Mucosa of rectum (tissue), 2 donors: ENCODE measurements around the gene FOXN3.
A peak's percentile ranks its signal among the peaks of the same experiment; 100 is the strongest.
"Not testable (repeated sequence)": the region's sequence is repeated elsewhere in the genome, so short reads cannot be mapped to it uniquely, and the experiment has no call there.

Experiments
- H3K27ac ChIP-seq, 2 donors: one replicate each; pipeline ENCODE4 v1.7.0; 2013; ENCODE audit warnings: inconsistent platforms in 2 of 2, low read depth in 2 of 2, low read length in 2 of 2
- H3K27me3 ChIP-seq, 2 donors: one replicate each; pipeline ENCODE4 v1.7.0; 2013; ENCODE audit warnings: low read length in 2 of 2; ENCODE audit not compliant: control insufficient read depth in 2 of 2, insufficient read depth in 2 of 2
- H3K36me3 ChIP-seq, 2 donors: one replicate each; pipeline ENCODE4 v1.7.0; 2013; ENCODE audit warnings: low read length in 2 of 2; ENCODE audit not compliant: control insufficient read depth in 2 of 2, insufficient read depth in 2 of 2
- H3K4me1 ChIP-seq, 2 donors: one replicate each; pipeline ENCODE4 v1.7.0; 2013; ENCODE audit warnings: low read length in 2 of 2, mild to moderate bottlenecking in 1 of 2; ENCODE audit not compliant: control insufficient read depth in 2 of 2, insufficient read depth in 2 of 2
- H3K4me3 ChIP-seq, 2 donors: one replicate each; pipeline ENCODE4 v1.7.0; 2013; ENCODE audit warnings: low read length in 2 of 2
- H3K9ac ChIP-seq, 2 donors: one replicate each; pipeline ENCODE4 v1.7.0; 2013; ENCODE audit warnings: low read length in 2 of 2, low read depth in 1 of 2, mild to moderate bottlenecking in 1 of 2
- H3K9me3 ChIP-seq, 2 donors: one replicate each; pipeline ENCODE4 v1.7.0; 2013; ENCODE audit warnings: low read length in 2 of 2; ENCODE audit not compliant: control insufficient read depth in 2 of 2
- donor health status: healthy.
- donor health status: Normal muscosa, but diverticular disease.

FOXN3 gene

GRCh38 chr14:89164168-89165073, 252.6 kb downstream of the FOXN3 start:
- Histone ChIP-seq H3K27ac (peak overlapping the region; percentile 45 to 52), H3K4me1 (peaks cover 0 to 4% of the 10 kb centered on the region in 2 donors), H3K9me3 (no peaks in the 10 kb centered on the region), H3K9ac (peak overlapping the region in 1 of 2 donors; percentile 3), H3K36me3 (peaks cover 19 to 21% of the 10 kb centered on the region in 2 donors), H3K4me3 (peak overlapping the region in 1 of 2 donors; percentile 56), H3K27me3 (no peaks in the 10 kb centered on the region)

DNA sequence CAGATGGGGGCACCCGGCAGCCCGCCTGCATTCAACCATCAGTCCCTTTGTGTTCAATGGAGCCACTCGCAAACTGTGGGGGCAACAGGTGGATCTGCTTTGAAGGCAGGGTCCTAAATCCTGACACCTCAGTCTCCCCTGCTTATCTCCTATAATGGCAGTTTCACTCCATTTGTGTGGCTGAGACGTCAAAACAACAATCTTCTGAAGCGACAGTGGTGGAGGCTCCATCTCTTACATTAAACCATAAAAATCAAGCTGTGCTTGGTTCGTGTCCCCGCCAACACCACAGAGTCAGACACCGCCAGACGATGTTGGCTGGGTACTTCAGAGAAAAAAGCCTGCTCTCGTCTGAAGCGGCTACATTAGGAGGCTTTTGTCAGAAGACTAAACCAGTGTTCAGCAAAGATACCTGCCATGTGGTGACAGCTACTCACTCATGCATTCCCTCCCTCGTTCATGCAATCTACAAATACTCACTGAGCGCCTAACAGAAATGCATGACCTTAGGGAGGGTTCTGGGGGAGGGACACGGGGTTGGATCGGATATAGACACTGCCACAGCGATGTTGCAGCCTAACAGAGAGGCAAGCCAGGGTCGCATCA, 253.9 kb downstream of the FOXN3 start:
- Histone ChIP-seq H3K4me3 (no peak overlapping the region), H3K27me3 (no peaks in the 10 kb centered on the region), H3K9me3 (no peaks in the 10 kb centered on the region), H3K9ac (no peak overlapping the region), H3K27ac (no peak overlapping the region), H3K4me1 (peaks cover 0 to 4% of the 10 kb centered on the region in 2 donors), H3K36me3 (peaks cover 19 to 21% of the 10 kb centered on the region in 2 donors)

DNA sequence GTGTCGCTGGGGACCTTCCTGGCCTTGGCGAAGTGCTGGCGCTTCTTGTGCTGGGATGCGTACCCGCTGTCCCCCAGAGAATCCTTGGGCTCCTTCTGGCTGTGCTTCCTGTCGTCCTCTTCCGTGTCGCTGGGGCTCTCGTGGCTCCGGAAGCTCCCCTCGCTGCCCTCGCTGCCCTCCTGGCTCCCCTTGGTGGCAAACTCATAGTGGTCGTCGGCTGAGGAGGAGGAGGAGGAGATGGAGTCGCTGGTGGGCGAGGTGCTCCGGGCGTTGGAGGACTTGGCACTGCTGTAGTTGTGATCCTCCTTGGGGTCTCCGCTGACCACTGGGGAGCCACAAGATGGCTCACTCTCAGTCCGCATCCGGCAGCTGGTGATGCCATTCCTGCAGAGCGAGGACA, 254.4 kb downstream of the FOXN3 start:
- Histone ChIP-seq H3K27ac (no peak overlapping the region), H3K9ac (no peak overlapping the region), H3K9me3 (no peaks in the 10 kb centered on the region), H3K36me3 (peaks cover 19 to 21% of the 10 kb centered on the region in 2 donors), H3K4me1 (peaks cover 0 to 4% of the 10 kb centered on the region in 2 donors), H3K27me3 (no peaks in the 10 kb centered on the region), H3K4me3 (no peak overlapping the region)

DNA sequence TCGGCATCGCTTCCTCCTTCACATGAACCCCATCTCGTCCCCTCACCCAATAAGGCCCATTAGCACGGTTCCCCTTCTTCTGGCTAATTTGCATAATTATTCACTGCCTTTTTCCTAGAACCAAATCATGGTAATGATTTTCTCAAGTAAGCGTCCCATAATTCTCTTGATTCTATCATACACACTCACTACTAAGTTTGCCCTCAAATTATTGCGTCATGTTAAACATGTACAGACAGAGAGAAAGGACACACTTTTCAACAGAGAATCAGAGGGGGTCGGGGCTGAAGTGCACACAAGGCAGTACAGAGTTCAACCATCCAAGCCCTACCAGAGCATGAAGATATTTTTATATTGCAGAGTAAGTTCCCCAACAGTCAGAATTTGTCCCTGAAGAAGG, 256.6 kb downstream of the FOXN3 start:
- Histone ChIP-seq H3K27me3 (no peaks in the 10 kb centered on the region), H3K9ac (no peak overlapping the region), H3K4me3 (no peak overlapping the region), H3K36me3 (peaks cover 17 to 23% of the 10 kb centered on the region in 2 donors), H3K9me3 (no peaks in the 10 kb centered on the region), H3K27ac (no peak overlapping the region), H3K4me1 (peaks cover 0 to 4% of the 10 kb centered on the region in 2 donors)

DNA sequence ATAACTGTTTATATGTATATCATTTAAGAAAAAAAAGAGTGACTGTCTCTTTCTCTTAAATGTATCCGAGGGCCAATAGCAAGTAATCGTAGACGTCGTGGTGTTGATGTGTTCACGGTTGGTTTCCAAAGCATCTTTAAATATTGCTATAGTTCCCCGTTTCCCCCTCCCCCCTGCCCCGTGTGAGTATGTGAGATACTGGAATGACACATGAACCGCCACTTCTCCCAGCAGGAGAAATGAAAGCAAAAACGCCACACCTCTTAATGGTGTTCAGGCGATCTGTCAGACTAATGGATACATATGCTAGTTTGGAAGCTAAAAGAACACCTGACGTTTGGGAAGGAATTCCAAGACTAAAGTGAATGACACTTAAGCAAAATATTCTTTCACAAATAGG, 258.3 kb downstream of the FOXN3 start:
- H3K36me3 ChIP-seq = peaks cover 17 to 25% of the 10 kb centered on the region in 2 donors

DNA sequence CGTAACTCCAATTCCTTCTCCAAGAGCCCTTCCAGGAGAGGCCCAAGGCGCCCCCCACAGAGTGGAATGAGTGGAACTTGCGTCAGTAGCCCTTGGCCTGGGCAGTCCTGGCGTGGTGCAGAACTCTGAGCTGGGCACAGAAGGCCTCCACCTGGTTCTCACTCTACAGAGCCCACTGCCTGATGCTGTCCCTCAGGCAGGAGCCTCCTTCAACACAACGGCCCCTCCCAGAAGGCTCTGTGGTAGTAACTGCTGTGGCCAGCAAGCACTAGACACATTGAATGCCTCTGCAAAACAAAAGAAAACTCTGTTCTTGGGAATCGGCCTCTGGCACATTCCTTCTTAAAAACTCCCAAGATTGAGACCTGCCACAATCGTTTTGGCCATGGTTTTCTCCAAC, 258.9 kb downstream of the FOXN3 start:
- not testable (repeated sequence) for H3K9me3 ChIP-seq

More for the DNA sequence above, 258.3 kb downstream of the FOXN3 start:
- Histone ChIP-seq H3K9ac (no peak overlapping the region), H3K27me3 (no peaks in the 10 kb centered on the region), H3K9me3 (no peaks in the 10 kb centered on the region), H3K27ac (no peak overlapping the region), H3K4me1 (no peaks in the 10 kb centered on the region), H3K4me3 (no peak overlapping the region)

GRCh38 chr14:89155491-89155890, 261.5 kb downstream of the FOXN3 start:
- Histone ChIP-seq H3K27me3 (no peaks in the 10 kb centered on the region), H3K4me1 (no peaks in the 10 kb centered on the region), H3K9me3 (no peaks in the 10 kb centered on the region), H3K27ac (no peak overlapping the region), H3K9ac (no peak overlapping the region), H3K4me3 (no peak overlapping the region), H3K36me3 (peaks cover 8 to 9% of the 10 kb centered on the region in 2 donors)

More for the DNA sequence above, 258.9 kb downstream of the FOXN3 start:
- H3K27me3 ChIP-seq, H3K27ac ChIP-seq, H3K4me1 ChIP-seq, H3K4me3 ChIP-seq, H3K9ac ChIP-seq: not testable (repeated sequence)
- peaks cover 17 to 25% of the 10 kb centered on the region in 2 donors for H3K36me3 ChIP-seq

GRCh38 chr14:89151693-89152092, 265.3 kb downstream of the FOXN3 start:
- not testable (repeated sequence) for H3K9ac ChIP-seq, H3K9me3 ChIP-seq, H3K27me3 ChIP-seq, H3K4me1 ChIP-seq, H3K36me3 ChIP-seq, H3K27ac ChIP-seq, H3K4me3 ChIP-seq

GRCh38 chr14:89146274-89146673, 270.8 kb downstream of the FOXN3 start:
- H3K9ac ChIP-seq = no peak overlapping the region
- no peaks in the 10 kb centered on the region for H3K27me3 ChIP-seq
- no peak overlapping the region for H3K4me3 ChIP-seq
- H3K4me1 ChIP-seq = no peaks in the 10 kb centered on the region
- H3K9me3 ChIP-seq = no peaks in the 10 kb centered on the region
- H3K36me3 ChIP-seq = no peaks in the 10 kb centered on the region
- no peak overlapping the region for H3K27ac ChIP-seq

GRCh38 chr14:89144642-89145041, 272.4 kb downstream of the FOXN3 start:
- no peaks in the 10 kb centered on the region for H3K36me3 ChIP-seq
- H3K9ac ChIP-seq = no peak overlapping the region
- no peaks in the 10 kb centered on the region for H3K9me3 ChIP-seq
- no peaks in the 10 kb centered on the region for H3K27me3 ChIP-seq
- no peak overlapping the region for H3K4me3 ChIP-seq
- no peak overlapping the region for H3K27ac ChIP-seq
- no peaks in the 10 kb centered on the region for H3K4me1 ChIP-seq
